Progenitor cell of endocrine pancreas (in vitro differentiated cells): ENCODE results near the gene STOML1. TPM values are rescaled to one million over a fixed set of nuclear protein-coding genes. Genes with fewer than 3 reads are reported as not detected.

Source experiments
- DNase-seq: peaks from one replicate; pipeline ENCODE4 v3.0.0; 2021; ENCODE audit warnings: low spot score; ENCODE audit not compliant: unreplicated experiment
- H3K27ac Mint-ChIP-seq: 2 replicates; pipeline ENCODE4 v1.8.0; 2021; ENCODE audit warnings: mild to moderate bottlenecking, moderate library complexity, mixed read lengths
- H3K27me3 Mint-ChIP-seq: 2 replicates; pipeline ENCODE4 v1.8.0; 2021; ENCODE audit warnings: mixed read lengths
- H3K36me3 Mint-ChIP-seq: 2 replicates; pipeline ENCODE4 v1.8.0; 2022; ENCODE audit warnings: mixed read lengths; ENCODE audit not compliant: insufficient read depth
- H3K4me1 Mint-ChIP-seq: 2 replicates; pipeline ENCODE4 v1.8.0; 2021; ENCODE audit warnings: low read depth, mixed read lengths
- H3K4me3 Mint-ChIP-seq: 2 replicates; pipeline ENCODE4 v1.8.0; 2021; ENCODE audit warnings: low read depth, mild to moderate bottlenecking, moderate library complexity, mixed read lengths
- H3K9me3 Mint-ChIP-seq: 2 replicates; pipeline ENCODE4 v1.8.0; 2021; ENCODE audit warnings: low read depth, mixed read lengths
- CTCF ChIP-seq: fragments of 200-600 bp; sonication (generic); IDR thresholded peaks from one replicate; pipeline ENCODE4 v1.5.0; 2021; ENCODE audit warnings: antibody characterized with exemption, mild to moderate bottlenecking; ENCODE audit not compliant: unreplicated experiment
- total RNA-seq: library from RNA; stranded (reverse); gene quantifications from 2 replicates; pipeline ENCODE4 v1.2.1, GENCODE V29; 2021

Gene STOML1
- total RNA-seq, 1 donor from 2014 or later = 8.0 TPM

- H3K9me3 Mint-ChIP-seq = no peaks in the 10 kb centered on the region
- no peak overlapping the region for H3K4me3 Mint-ChIP-seq
- no peak for DNase-seq
- no peak for TF ChIP-seq CTCF
- no peaks in the 10 kb centered on the region for H3K36me3 Mint-ChIP-seq
- no peak overlapping the region for H3K27ac Mint-ChIP-seq
- peaks cover 7% of the 10 kb centered on the region for H3K4me1 Mint-ChIP-seq
- H3K27me3 Mint-ChIP-seq = no peaks in the 10 kb centered on the region
Measured at GRCh38 chr15:73945130-73945508, 47.0 kb downstream of the STOML1 start.

GRCh38 chr15:73944161-73945129, 47.6 kb downstream of the STOML1 start:
- Mint-ChIP-seq H3K27me3 (no peaks in the 10 kb centered on the region), H3K36me3 (no peaks in the 10 kb centered on the region), H3K9me3 (no peaks in the 10 kb centered on the region), H3K4me3 (no peak overlapping the region), H3K4me1 (peaks cover 7% of the 10 kb centered on the region), H3K27ac (no peak overlapping the region)
- no peak for TF ChIP-seq CTCF
- no peak for DNase-seq

- Mint-ChIP-seq H3K9me3 (no peaks in the 10 kb centered on the region), H3K4me1 (peaks cover 7% of the 10 kb centered on the region), H3K27me3 (no peaks in the 10 kb centered on the region), H3K36me3 (no peaks in the 10 kb centered on the region), H3K27ac (no peak overlapping the region), H3K4me3 (no peak overlapping the region)
- DNase-seq = no peak
- TF ChIP-seq CTCF = no peak
Measured at GRCh38 chr15:73942751-73943270, 49.3 kb downstream of the STOML1 start.

GRCh38 chr15:73941871-73942635, 50.0 kb downstream of the STOML1 start:
- DNase-seq = no peak
- Mint-ChIP-seq H3K4me3 (no peak overlapping the region), H3K36me3 (no peaks in the 10 kb centered on the region)

More at GRCh38 chr15:73941871-73942635, 50.0 kb downstream of the STOML1 start:
- Mint-ChIP-seq H3K27me3 (no peaks in the 10 kb centered on the region), H3K27ac (peak overlapping the region; percentile 45), H3K4me1 (peaks cover 7% of the 10 kb centered on the region), H3K9me3 (no peaks in the 10 kb centered on the region)
- no peak for TF ChIP-seq CTCF
